ENCODE results near the gene STRBP.
"Not testable (repeated sequence)": the region's sequence is repeated elsewhere in the genome, so short reads cannot be mapped to it uniquely, and the experiment has no call there.

STRBP gene

GRCh38 chr9:123283455-123283854, 15.1 kb upstream of the STRBP start:
- DNase-seq (ENCODE audit: low read depth) = no peak
- no peak overlapping the region for H3K4me3 ChIP-seq (ENCODE audit: low read depth, low read length)
- TF ChIP-seq, protein P1, sequence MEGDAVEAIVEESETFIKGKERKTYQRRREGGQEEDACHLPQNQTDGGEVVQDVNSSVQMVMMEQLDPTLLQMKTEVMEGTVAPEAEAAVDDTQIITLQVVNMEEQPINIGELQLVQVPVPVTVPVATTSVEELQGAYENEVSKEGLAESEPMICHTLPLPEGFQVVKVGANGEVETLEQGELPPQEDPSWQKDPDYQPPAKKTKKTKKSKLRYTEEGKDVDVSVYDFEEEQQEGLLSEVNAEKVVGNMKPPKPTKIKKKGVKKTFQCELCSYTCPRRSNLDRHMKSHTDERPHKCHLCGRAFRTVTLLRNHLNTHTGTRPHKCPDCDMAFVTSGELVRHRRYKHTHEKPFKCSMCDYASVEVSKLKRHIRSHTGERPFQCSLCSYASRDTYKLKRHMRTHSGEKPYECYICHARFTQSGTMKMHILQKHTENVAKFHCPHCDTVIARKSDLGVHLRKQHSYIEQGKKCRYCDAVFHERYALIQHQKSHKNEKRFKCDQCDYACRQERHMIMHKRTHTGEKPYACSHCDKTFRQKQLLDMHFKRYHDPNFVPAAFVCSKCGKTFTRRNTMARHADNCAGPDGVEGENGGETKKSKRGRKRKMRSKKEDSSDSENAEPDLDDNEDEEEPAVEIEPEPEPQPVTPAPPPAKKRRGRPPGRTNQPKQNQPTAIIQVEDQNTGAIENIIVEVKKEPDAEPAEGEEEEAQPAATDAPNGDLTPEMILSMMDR (conservative IDR thresholded peaks at IDR 0.05; ENCODE audit: low read depth, low read length) = no peak

- no peak overlapping the region for H3K4me3 ChIP-seq (ENCODE audit: low read depth, low read length)
- DNase-seq (ENCODE audit: low read depth) = no peak
- TF ChIP-seq, protein P1 (conservative IDR thresholded peaks at IDR 0.05; ENCODE audit: low read depth, low read length) = no peak
Measured at GRCh38 chr9:123283048-123283408, 14.6 kb upstream of the STRBP start.

DNA sequence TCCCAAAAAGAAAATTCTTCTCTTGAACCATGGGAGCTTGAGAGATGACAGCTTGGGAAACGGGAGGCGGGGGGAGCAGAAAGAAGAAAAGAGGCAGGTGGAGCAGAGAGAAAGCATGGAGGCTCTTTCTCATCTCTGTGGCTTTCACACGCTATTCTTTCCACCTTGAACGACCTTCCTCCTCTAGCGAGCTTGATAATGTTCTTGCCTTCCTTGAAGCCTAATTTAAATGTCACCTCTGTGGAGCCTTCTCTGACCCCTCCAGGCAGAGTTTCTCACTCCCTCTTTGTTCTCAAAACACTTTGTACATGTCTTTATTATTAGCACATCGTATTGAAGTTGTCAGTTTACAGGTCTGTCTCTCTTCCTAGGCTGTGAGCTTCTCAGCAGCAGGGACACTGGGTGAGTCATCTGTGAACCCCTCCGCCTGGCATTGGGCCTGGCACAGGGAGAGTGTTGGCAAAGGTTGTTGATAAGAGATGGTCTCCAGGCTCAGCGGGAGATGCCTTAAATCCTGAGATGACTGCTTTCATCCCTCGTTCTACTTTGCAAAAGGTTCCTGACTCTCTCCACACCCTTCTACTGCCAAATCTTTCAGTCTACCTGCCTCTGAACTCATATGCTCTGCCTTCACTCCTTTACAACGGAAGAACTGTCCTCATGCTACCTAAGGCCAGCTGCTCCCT, 14.1 kb upstream of the STRBP start:
- TF ChIP-seq, protein P1 (conservative IDR thresholded peaks at IDR 0.05; ENCODE audit: low read depth, low read length) = no peak
- no peak overlapping the region for H3K4me3 ChIP-seq (ENCODE audit: low read depth, low read length)
- no peak for DNase-seq (ENCODE audit: low read depth)

DNA sequence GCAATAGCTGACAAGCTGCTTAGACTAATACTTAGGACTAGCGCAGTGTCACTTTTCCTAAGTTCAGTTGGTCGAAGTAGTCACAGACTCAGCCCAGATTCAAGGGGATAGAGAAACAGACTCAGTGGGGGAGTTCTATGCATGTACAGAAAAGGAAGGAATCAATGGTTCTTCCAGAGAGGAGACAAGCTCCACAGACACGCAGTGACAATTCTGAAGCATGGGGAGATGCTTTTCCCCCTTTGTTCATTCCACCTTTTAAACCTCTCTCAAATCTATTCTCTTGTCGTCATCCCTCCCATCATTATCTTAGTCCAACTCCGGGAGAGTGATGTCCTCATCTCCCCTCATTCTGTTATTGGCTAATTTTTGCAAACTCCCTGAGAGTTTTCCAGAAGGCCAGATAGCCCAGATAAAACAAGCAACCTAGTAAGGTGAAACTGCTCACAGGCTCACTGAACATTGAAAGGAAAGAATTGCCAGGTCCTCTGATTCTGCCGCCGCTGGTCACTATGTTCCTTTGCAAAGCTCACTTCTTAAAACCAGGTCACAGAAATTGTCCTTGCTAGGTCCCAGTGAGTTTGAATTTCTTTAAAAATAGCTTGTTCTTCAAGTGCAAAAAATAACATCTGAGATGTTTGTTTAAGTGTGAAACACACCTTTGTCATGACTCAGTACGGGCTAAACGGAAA, 13.4 kb upstream of the STRBP start:
- TF ChIP-seq, protein P1 (conservative IDR thresholded peaks at IDR 0.05; ENCODE audit: low read depth, low read length) = no peak
- H3K4me3 ChIP-seq (ENCODE audit: low read depth, low read length) = no peak overlapping the region
- no peak for DNase-seq (ENCODE audit: low read depth)

GRCh38 chr9:123278879-123279493, 10.6 kb upstream of the STRBP start:
- not testable (repeated sequence) for DNase-seq (ENCODE audit: low read depth); H3K4me3 ChIP-seq (ENCODE audit: low read depth, low read length)

DNA sequence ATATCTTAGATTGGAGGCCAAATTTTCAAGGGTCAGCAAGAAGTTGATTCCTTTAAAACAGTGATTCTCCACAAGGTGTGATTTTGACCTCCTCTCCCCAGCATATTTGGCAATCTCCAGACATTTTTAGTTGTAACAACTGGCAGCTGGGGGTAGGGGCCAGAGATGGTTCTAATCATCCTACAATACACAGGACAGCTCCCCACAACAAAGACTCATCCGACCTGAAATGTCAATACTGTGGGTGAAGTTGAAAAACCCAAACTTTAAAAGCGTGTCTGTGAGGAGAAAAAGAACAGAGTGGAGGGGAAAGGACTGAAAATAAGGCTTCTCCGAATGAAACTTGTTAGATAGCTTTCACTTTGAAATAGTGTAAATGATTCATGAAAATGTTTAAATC, 10.0 kb upstream of the STRBP start:
- H3K4me3 ChIP-seq (ENCODE audit: low read depth, low read length) = no peak overlapping the region
- DNase-seq (ENCODE audit: low read depth) = no peak
- TF ChIP-seq, protein P1 (conservative IDR thresholded peaks at IDR 0.05; ENCODE audit: low read depth, low read length) = no peak

GRCh38 chr9:123276551-123276950, 8.2 kb upstream of the STRBP start:
- TF ChIP-seq, protein P1 (conservative IDR thresholded peaks at IDR 0.05; ENCODE audit: low read depth, low read length) = no peak
- no peak for DNase-seq (ENCODE audit: low read depth)

DNA sequence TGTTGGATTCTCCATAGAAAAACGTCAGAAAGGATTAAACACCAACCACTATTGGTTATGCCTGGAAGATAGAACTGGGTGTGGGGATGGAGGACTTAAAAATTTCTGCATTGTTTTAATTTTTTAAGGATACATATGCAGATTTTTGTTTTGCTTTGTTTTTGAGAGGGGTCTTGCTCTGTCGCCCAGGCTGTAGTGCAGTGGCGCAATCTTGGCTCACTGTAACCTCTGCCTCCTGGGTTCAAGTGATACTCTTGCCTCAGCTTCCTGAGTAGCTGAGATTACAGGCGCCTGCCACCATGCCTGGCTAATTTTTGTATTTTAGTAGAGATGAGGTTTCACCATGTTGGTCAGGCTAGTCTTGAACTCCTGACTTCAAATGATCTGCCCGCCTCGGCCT, 2.7 kb upstream of the STRBP start:
- H3K4me3 ChIP-seq (ENCODE audit: low read depth, low read length); DNase-seq (ENCODE audit: low read depth): not testable (repeated sequence)

More at GRCh38 chr9:123276551-123276950, 8.2 kb upstream of the STRBP start:
- no peak overlapping the region for H3K4me3 ChIP-seq (ENCODE audit: low read depth, low read length)
